NCI-H146 treated with DMSO at 0.1 percent for 48 hours (cell line): ENCODE results near the gene MTHFD1L.
"Not testable (repeated sequence)": the region's sequence is repeated elsewhere in the genome, so short reads cannot be mapped to it uniquely, and the experiment has no call there.

Source experiments
- DNase-seq: peaks from one replicate; lab custom pipeline; 2025; ENCODE audit not compliant: unreplicated experiment; lab: John Stamatoyannopoulos, UW

MTHFD1L gene

DNA sequence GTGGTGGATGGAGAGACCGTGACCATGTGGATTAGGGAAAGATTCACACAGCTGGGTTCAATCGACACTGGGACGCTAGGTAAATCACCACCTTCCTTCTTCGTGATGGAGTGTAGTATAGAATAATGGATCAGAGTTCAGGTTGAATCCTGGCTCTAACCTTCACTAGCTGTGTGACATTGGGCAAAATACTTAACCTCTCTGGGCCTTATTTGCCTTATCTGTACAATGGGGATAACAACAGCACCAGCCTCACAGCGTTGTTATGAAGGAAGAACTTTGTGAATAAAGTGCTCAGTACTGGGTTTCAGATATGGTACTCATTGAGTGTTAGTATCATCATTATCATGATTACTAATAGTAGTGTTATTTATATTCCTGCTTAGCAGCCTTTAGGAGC lies 248.1 kb downstream of the MTHFD1L start:
- no peak for DNase-seq

DNA sequence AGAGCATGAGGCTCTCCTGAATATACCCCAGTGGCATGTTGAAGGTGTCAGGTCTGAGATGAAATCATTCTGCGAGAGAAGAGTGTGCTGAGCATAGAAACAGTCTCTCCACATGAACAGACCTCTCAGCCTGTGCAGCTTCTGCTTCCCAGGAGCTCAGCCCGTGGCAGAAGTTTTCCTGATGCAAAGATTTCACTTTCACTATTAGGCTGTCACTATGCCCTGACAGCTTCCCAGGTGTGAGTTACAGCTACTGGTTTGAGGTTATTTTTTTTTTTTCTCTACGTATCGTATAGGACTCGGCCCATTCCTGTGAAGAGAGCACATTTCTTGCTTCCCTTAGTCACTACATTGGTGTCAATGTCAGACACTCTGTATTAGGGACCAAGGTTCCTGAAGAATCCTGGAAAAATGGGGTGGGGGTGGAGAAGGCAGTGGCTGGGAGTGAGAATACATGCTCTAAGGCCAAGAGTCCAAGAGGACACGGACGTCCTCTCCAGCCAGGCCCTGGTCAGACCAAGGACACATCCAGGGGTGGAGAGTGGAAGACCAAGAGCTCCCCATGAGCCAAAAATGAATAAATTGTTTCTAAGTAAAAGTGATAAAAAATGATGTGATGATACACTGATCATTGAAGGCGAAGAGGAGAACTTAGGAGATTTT lies 253.1 kb downstream of the MTHFD1L start:
- no peak for DNase-seq

DNA sequence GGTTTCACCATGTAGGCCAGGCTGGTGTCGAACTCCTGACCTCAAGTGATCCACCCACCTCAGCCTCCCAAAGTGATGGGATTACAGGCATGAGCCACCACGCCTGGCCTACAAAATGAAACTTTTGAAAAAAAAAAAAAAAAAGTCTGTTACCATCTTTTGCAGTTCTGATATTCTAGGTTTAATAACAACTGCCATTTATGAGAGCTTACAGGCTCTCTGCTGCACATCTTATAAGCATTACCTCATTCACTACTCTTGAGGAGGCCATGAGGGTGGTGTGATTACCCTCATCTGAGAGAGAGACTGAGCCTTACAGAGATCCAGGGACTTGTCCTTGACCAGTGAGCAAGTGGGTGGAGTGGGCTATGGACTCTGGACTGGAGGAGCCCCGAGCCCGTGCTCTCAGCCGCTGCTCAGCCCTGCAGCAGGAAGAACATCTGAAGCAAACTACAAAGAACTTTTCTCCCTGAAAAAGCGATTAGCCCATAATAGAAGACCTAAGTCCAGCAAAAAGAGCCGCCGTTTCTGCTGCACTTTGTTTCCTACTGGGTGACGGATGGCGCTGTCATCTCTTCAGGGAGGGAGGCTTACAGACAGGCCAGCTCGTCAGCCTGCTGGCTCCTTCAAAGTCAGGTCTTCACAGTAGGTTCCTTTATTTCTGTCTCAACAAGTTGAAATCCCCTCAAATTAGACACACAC lies 254.5 kb downstream of the MTHFD1L start:
- DNase-seq, result no peak

DNA sequence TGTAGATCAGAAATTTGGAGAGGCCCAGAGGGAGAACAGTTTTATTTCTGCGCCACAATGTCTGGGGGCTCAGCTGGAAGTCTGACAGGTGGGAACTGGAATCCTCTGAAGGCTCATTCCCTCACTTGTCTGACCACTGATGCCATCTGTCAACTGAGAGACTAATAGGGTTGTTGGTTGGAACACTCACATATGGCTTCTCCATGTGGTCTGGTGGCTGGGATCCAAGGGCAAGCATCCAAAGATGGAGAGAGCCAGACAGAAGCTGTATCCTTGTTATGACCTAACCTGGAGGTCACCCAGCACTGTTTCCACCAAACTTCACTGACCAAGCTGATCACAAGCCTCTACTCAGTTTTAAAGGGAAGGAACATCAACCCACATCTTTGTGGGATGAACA lies 256.4 kb downstream of the MTHFD1L start:
- no peak for DNase-seq

DNA sequence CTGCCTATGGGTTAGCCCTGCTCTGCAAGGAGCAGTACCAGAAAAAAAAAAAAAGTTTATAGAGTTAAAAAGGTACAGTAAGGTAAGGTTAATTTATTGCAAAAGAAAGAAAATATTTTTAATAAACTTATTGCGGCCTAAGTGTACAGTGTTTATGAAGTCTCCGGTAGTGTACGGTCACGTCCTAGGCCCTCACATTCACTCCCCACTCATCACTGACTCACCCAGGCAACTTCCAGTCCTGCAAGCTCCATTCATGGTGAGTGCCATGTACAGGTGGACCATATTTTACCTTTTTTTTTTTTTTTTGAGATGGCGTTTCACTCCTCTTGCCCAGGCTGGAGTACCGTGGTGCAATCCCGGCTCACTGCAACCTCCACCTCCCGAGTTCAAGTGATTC lies 258.1 kb downstream of the MTHFD1L start:
- not testable (repeated sequence) for DNase-seq

DNA sequence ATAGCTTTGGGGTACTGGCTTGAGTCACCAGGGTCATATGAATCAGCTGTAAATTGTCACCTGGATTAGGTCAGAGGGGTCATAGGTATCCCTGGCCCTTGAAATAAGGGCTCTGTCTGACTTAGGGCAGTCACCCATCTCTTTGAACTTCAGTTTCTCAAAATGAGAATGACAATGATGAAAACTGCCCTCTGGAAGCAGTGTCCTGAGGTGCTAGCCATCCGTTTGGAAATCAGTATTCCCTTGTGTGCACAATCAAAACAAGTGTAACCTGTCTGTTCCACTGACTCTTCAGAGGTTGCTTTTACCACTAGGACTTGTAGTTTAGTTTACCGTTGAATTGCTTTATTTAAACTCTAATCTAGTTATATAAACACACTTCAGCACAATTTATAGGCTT lies 259.7 kb downstream of the MTHFD1L start:
- DNase-seq, result not testable (repeated sequence)

DNA sequence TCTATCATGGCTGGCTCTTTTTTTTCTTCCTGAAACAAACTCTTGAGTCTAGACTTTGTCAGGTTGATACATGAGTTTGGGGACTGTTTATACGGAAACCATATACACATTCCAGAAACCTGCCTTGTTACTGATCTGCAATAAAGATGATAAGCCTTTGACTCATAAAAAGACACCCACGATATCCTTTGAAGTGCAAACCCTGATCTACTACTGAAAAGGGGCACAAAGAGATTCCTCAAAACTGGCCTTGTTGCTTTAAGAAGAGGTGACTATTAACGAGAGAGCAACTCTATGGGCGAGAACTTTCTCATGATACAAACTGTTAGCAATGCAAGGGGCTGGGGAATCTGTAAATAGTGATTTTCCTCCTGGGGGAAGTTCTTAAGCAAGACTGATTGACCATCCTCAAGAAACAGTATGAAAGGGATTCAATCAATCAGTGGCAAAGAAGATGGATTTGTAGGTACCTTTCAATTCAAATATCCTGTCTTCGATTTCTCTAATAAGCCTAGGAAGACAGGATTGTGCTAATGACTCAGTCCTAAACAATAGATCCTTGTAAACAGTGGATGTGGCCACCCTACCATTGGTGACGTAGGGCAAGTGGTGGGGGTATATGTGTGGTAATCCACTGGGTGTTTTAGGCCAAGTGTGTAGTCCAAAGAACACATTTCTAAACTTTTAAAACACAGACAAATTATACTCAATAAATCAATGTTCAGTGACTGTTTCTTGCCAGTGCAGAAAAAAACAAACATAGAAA lies 260.3 kb downstream of the MTHFD1L start:
- DNase-seq, result not testable (repeated sequence)

DNA sequence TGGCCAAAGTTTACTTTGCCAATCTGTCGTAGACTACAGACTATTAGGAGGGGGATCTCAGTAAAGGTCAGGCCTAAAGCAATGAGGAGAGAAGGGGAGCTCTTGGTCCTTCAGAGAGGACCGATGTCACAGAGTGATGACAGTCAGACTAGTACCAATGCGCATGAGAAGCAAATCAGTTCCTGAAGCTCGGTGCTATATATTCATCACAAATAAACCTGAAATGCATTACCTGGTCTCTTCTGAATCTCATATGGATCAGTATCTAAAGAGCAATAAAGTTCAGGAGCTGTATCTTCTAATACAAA lies 260.9 kb downstream of the MTHFD1L start:
- not testable (repeated sequence) for DNase-seq

DNA sequence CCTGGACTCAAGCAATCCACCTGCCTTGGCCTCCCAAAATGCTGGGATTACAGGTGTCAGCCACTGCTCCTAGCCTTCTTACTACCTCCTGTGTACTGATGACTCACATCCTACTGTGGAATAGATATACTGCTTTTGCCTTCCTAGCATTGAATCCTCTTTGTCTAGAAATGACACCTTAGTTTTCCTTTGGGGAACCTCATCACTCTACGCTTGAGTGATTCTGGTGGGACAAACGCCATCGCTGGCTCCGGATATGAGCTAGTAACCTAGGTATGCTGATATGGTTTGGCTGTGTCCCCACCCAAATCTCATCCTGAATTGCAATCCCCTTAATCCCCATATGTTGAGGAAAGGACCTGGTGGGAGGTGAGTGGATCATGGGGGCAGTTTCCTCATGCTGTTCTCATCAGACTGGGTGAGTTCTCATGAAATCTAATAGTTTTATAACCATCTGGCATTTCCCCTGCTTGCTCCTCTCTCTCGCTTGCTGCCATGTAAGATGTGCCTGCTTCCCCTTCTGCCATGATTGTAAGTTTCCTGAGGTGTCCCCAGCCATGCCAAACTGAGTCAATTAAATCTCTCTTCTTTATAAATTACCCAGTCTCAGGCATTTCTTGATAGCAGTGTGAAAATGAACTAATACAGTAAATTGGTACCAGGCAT lies 261.8 kb downstream of the MTHFD1L start:
- not testable (repeated sequence) for DNase-seq

DNA sequence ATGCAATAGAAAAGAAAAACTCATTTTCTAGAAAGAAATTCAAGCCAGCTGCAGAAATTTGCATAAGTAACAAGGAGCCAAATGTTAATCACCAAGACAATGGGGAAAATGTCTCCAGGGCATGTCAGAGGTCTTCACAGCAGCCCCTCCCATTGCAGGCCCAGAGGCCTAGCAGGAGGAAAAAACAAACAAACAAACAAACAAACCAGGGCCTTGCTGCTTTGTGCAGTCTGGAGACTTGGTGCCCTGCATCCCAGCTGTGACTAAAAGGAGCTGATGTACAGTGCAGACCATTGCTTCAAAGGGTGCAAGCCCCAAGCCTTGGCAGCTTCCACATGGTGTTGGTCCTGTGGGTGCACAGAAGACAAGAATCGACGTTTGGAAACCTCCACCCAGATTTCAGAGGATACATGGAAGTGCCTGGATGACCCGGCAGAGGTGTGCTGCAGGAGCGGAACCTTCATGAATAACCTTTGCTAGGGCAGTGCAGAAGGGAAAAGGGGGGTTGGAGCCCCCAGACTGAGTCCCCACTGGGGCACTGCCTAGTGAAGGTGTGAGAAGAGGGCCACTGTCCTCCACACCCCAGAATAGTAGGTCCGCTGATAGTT lies 263.4 kb downstream of the MTHFD1L start:
- DNase-seq, result no peak

DNA sequence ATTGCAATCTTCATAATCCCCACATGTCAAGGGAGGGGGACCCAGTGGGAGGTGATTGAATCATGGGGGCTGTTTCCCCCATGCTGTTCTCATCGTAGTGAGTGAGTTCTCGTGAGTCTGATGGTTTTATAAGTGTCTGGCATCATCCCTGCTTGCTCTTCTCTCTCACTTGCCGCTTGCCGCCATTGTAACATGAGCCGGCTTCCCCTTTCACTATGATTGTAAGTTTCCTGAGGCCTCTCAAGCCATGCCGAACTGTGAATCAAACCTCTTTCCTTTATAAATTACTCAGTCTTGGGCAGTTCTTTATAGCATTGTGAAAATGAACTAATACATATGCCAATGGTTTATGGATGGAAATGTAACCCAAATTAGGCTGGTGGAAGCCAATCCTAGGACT lies 264.8 kb downstream of the MTHFD1L start:
- no peak for DNase-seq

DNA sequence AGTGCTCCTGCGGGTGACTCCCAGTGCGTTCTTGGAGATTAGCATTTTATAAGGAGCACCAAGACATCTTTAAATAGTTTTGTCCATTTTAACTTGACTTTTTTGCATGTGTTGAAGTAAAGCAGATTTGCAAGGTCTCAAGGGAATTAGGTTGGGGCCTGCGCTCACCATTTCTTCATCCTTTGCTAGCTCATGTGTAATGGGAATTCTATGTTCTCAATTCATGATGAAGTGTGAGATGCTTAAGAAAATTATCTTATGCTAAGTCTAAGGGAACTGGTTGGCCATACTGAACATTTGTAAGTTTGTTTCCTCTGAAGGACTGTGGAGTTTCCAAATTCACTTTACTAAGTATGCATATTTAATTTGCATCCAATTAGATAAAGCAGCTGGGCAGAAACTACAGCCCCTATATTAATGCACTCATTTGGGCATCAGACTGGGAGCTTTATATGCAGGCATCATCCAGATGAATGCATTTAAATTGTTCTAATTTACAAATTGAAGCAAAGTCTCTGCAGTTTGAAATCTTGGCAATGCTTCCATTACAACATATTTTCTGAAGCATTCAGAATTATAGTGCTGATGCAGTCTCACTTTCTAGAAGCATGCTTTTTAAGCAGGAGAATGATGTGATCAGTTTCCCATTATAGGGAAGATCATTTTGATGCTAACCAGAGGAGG lies 266.0 kb downstream of the MTHFD1L start:
- DNase-seq, result no peak

DNA sequence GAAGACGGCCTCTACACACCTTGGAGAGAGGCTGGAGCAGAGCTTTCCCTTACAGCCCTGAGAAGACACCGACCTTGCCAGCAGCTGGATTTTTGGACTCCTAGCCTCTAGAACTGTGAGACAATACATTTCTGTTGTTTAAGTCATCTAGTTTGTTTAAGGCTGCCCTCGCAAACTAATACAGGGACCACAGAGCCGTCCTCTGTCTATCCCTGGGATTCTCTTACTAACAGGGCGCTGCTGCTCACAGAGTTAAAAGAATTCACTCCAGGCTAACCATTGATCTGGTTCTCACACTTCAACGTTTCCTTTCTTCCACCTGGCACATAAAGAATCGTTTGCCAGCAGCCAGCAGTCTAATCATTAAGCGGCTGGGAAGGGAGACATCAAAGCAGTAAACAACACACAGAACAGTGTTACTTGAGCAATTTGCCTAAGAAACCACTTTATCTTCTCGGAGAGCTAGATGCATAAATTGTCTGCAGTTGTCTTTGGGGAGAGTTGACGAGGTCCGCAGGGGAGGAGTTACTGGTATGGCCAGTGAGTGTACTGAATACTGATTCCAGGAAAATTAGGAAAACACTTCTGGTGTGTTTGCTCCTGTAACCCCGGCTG lies 270.7 kb downstream of the MTHFD1L start:
- no peak for DNase-seq

DNA sequence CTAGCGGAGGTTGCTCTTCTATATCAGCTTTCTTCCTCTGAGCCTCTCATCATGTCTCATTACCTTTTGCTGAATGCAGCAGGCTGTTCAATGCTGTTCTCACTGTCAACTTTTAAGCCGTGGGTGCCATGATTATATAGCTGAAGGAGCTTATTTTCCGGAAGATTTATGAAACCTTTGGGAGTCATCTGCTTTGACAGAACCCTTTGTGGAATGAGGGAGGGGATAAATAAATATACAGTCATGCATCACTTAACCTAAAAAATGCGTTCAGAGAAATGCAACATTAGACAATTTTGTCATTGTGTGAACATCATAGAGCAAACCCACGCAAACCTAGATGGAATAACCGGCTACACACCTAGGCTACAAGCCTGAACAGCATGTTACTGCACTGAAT lies 272.0 kb downstream of the MTHFD1L start:
- no peak for DNase-seq

DNA sequence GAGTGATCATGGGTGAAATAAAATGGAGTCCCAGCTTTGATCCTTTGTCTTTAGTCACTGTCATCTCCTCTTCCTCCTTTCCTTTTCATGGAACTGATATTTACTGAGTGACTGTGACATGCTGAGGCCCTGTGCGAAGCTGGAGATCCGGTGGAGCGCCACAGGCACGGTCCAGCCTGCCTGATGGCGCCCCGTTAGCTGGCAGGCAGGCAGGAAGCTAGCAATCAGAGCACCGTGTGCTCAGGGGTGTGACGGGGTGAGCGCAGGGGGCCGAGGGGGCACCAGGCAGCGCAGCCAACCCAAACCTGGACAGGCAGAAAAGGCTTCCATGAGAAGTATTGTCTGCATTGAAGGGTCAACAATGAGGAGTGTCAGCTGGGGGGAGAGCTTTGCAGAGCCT lies 274.0 kb downstream of the MTHFD1L start:
- DNase-seq, result no peak

DNA sequence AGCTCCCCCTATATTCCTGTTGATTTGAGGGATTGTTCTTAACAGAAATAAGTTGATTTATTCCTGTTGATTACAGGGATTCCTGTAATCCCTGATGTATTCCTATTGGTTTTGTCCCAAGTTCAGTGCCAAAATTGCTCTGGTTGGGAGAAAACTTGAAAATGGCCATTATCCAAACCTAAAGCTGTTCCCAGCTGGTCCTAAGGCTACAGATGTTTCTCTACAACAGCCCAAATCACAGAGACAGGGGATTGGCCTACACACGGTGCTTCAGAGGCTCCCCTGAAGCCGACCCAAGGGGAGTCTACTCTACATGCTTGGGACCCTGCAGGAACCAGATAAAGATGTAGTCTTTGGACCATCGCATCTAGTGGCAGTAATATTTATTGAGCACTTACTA lies 275.3 kb downstream of the MTHFD1L start:
- DNase-seq, result no peak

DNA sequence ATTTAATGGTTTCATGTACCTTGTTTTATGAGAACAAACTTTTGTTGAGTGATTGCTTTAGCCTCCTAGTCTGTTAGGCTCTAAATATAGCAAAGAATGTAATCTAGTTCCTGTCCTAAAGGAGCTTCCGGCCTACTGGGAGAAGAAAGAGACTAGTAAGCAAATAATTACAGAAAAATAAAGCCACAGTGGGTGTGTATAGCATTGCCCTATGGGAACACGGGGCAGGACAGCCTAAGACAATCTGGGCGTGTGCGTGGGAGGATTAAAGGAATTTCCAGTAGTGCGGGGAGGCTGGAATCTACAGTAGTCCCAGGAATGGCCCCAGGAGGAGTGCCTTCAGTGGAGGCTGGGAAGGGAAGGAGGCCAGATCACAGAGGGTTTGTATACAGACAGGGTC lies 276.2 kb downstream of the MTHFD1L start:
- no peak for DNase-seq

DNA sequence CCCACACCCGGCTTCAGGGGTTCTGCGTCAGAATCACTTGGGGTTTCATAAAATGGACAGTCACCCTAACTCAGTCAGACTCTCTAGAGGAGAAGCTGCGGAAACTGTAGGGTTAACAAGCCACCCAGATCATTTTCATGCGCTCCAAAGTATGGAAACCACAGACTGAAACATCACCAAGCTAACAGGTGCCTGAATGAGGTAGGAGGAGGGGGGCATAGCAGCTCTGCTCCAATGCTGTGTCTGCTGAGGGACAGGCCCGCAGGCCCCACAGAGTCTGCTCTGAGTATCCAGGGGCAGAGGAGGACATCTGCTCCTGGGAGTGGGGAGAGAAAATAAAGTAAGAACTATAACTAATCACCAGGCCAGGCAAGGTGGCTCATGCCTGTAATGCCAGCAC lies 277.2 kb downstream of the MTHFD1L start:
- no peak for DNase-seq

DNA sequence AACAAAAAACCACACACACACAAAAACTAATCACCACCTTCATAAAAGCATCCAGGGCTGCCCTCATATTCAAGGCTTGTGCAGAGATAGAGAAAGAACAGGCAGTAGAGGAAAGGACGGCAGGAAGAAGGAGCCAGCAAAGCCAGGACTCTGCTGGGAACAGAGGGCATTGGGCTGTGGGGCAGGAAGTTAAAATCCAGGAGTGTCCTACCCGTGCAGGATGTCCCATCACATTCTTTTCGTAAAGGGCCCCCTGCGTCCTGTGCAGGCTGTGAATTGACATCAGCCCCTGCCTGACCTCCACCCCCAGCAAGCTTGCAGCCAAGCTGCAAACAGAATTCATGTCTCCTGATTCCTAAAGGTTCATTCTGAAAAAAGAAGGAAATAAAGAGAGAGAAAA lies 277.8 kb downstream of the MTHFD1L start:
- no peak for DNase-seq

DNA sequence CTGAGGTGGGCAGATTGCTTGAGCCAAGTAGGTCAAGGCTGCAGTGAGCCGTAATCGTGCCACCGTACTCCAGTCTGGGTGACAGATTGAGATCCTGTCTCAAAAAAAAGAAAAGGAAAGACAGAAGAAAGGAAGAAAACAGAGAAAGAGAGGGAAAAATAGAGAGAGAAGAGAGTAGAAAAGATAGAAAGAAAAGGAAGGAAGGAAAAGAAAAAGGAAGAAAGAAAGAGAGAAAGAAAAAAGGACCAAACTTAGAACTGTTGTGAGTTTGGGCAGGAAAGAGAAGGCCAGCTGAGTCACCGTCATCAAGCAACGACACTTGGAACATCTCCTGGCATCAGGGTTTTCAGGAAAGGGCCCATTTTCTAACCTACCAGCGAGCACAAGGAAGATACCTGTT lies 278.3 kb downstream of the MTHFD1L start:
- no peak for DNase-seq
